Islet of Langerhans (tissue), 1 donor: ENCODE results near the gene ATP8B1.
"Not testable (repeated sequence)": the region's sequence is repeated elsewhere in the genome, so short reads cannot be mapped to it uniquely, and the experiment has no call there.

ENCODE experiments used
- FAIRE-seq: peaks from one replicate; lab custom pipeline; 2011; peaks lifted over from hg19 to GRCh38; lab: Jason Lieb, UNC

Gene ATP8B1

GRCh38 chr18:57803103-57803969 is at the start of gene ATP8B1:
ATP8B1 (minus strand) TSS chr18:57803315; CDS start chr18:57731807, 71,508 bp downstream.
- no peak for FAIRE-seq

- FAIRE-seq: no peak
Observed at GRCh38 chr18:57850063-57850462, 46.9 kb upstream of the ATP8B1 start.

DNA sequence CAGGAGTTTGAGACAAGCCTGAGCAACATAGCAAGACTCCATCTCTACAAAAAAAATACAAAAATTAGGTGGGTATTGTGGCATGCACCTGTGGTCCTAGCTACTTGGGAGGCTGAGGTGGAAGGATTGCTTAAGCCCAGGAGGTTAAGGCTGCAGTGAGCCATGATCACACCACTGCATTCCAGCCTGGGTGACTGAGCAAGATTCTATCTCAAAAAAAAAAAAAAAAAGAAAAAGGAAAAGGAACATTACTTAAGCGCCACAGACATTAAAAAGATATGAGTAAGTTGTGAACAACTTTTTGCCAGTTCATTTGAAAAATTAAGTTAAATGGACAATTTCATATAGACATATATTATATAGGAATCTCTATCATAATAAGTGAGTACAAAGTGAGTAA is 45.3 kb upstream of the ATP8B1 start:
- not testable (repeated sequence) for FAIRE-seq

- not testable (repeated sequence) for FAIRE-seq
Observed at GRCh38 chr18:57847431-57847830, 44.3 kb upstream of the ATP8B1 start.

DNA sequence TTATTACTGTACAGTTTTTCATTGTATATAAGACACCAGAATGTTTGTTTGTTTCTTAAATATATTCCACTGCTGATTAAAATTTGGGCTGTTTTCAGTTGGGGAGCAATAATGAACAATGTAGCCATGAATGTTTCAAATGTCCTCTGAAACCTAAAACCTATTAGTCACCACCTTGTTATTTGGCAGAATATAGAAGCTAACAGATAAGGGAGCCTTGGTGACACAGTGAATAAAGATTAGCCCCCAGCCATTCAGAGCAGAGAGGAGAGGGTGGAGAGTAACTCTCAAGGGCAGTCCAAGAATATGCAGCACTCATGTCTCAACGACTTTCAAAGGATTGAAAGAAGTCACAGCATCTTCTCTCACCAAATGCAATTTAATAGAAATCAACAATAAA is 43.1 kb upstream of the ATP8B1 start:
- no peak for FAIRE-seq

GRCh38 chr18:57845605-57846074 is 42.5 kb upstream of the ATP8B1 start:
- FAIRE-seq: no peak

GRCh38 chr18:57844319-57844718 is 41.2 kb upstream of the ATP8B1 start:
- FAIRE-seq: no peak

DNA sequence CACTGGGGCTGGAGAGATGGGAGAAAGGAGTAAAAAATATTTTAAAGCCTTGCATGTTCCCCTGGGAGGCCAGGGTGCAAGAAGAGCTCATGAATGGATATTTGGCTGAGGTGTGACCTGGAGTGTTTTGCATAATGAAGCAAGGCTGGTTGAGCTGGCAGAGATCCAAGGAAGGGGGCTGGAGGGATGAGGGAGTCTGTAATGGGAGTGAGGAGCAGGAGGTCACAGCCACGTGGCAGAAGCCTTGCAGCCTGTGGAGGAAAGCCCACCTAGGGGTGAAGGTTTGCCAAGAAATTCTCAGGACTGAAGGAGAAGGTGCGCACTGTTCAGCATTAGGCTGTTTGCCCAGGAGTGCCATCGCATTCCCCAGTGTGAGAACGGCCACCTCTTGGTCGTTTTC is 40.3 kb upstream of the ATP8B1 start:
- FAIRE-seq: no peak

DNA sequence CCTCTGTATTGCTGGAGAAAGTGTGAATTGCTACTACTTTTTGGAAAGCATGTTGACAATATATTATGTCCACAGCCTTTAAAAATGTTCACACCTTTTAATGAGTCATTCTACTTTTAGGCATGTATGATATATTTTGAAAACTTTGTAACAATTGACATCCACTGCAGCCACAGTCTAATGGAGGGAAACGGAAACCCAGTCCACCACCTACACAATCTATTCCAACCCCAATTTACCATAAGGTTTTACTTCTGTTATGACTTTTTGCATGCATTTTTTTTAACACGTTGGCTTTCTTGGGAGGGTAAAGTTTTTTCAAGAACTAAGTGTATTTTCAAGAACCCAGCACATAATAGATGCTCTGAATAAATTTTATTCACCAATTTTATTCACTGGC is 38.5 kb upstream of the ATP8B1 start:
- no peak for FAIRE-seq

DNA sequence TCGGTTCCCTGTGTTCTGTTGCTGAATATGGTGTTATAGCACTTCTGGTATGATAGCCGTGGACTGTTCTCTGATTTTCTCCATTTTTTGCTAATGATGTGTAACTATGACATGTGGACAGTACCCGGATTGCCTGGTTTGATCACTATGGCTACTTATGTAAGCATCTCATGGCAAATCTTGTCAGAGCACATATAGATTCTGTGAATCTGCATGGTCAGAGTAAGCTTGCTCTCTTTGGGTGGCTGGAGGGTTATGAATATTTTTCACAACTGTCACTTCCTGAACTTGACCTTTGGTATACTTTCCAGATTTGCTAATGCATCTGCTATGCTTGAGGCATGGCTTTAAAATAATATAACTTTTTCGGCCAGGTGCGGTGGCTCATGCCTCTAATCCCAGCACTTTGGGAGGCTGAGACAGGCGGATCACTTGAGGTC is 36.8 kb upstream of the ATP8B1 start:
- FAIRE-seq: no peak

- no peak for FAIRE-seq
Observed at GRCh38 chr18:57837917-57838548, 34.9 kb upstream of the ATP8B1 start.

DNA sequence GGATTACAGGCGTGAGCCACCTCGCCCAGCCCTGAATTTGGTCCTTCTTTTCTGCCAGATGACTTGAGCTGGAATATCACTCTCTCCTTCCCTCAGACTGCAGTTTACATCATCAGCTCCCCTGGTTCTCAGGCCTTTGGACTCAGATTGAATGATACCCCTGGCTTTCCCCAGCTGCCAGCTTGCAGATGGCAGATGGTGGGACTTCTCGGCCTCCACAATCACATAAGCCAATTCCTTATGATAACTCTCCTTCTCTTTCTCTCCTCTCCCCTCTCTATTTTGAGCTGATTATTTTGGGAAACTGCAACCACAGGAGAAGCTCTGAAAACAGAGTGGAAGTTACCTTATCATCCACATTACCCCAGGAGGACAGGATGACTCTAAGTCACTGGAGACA is 33.4 kb upstream of the ATP8B1 start:
- no peak for FAIRE-seq

DNA sequence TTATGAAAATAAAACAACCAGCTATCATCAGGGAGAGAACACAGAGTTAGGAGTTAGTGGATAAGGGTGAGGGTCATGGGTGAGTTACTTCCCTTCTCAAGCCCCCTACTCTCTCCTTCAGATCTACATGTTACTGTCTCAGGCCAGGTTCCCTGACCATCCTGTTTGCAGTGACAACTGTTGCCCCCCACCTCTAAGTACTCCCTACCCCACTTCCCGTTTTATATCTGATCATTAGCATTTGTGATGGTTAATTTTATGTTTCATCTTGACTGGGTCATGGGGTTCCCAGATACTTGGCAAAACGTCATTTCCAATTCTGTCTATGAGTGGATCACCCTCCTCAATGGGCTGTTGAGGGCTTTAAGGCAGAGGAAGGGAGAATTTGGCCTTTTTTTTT is 32.8 kb upstream of the ATP8B1 start:
- no peak for FAIRE-seq

DNA sequence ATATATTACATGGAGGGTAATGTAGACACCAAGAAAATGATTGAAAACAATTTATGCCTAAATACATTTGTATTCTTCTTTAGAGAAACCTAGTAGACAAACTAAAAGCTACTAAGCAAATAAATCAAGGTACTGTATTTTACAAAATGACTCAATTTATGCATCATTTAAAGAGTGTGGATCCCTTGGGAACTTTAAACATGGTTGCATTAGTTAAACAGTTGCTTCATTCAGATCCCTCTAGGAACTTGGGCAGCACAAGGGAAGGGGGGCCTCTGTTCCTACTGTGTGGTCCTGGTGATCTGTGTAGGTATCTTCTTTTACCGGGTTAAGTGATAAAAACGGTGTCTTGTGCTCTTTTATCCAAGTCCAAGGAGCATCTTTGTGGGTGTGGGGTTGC is 31.5 kb upstream of the ATP8B1 start:
- no peak for FAIRE-seq

DNA sequence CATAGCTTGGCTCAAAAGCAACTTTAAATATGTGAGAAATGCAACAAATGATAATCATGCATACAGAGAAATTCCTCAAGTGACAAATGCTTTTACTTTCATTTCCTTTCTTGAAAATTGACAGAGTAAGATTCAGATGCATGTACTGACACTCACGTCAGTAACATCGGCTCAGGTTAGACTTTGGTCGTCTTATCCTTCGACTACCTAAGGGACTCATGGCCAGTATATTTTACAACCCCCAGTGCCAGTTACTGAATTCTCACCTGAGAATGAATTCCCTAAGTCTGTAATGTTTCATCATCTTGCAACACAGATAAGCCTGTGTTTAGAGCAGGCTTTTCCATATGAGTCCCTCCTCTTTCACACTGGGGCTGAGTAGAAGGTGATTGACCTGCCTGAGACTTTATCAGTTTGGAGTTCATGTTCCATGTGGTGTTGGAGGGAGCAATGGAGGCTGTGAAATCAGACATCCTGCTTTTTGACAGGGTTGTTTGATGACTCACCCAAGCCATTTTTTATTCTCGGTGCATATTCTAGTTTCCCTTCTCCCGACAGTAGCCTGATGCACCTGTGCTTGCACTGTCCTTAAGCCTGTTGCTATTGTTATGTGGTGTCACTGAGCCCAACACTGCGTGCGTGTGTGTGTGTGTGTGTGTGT is 30.5 kb upstream of the ATP8B1 start:
- no peak for FAIRE-seq

GRCh38 chr18:57832730-57833129 is 29.6 kb upstream of the ATP8B1 start:
- FAIRE-seq: no peak

GRCh38 chr18:57831597-57832377 is 28.7 kb upstream of the ATP8B1 start:
- FAIRE-seq: no peak

GRCh38 chr18:57827646-57828045 is 24.5 kb upstream of the ATP8B1 start:
- no peak for FAIRE-seq

GRCh38 chr18:57826252-57826651 is 23.1 kb upstream of the ATP8B1 start:
- FAIRE-seq: no peak

- not testable (repeated sequence) for FAIRE-seq
Observed at GRCh38 chr18:57820583-57820982, 17.5 kb upstream of the ATP8B1 start.

GRCh38 chr18:57819671-57820460 is 16.8 kb upstream of the ATP8B1 start:
- peak; percentile 64 for FAIRE-seq
